Panc1 (cell line): ENCODE results near the gene NCL.

ENCODE experiments used
- POLR2AphosphoS5 ChIP-seq: IDR thresholded peaks from 2 replicates; pipeline ENCODE4 v1.6.1; 2012; ENCODE audit warnings: mild to moderate bottlenecking, low read depth, low read length, moderate library complexity
- SIN3A ChIP-seq: IDR thresholded peaks from 2 replicates; pipeline ENCODE4 v1.6.1; 2012; ENCODE audit warnings: low read depth, mild to moderate bottlenecking, low read length, moderate library complexity, borderline replicate concordance; ENCODE audit not compliant: insufficient read depth
- TF ChIP-seq, protein P1 (sequence below): fragments of 450-650 bp; IDR thresholded peaks from 2 replicates; pipeline ENCODE4 v1.5.1; 2017; ENCODE audit warnings: mild to moderate bottlenecking
- TF ChIP-seq, protein P2 (sequence below), 2 experiments: IDR thresholded peaks; 2 replicates each; pipeline ENCODE4 v1.6.1; 2011 to 2012; ENCODE audit warnings: low read depth in 2 of 2, control low read depth in 1 of 2, low read length in 1 of 2, mild to moderate bottlenecking in 1 of 2, moderate library complexity in 1 of 2; ENCODE audit not compliant: insufficient read depth in 1 of 2

DNA sequence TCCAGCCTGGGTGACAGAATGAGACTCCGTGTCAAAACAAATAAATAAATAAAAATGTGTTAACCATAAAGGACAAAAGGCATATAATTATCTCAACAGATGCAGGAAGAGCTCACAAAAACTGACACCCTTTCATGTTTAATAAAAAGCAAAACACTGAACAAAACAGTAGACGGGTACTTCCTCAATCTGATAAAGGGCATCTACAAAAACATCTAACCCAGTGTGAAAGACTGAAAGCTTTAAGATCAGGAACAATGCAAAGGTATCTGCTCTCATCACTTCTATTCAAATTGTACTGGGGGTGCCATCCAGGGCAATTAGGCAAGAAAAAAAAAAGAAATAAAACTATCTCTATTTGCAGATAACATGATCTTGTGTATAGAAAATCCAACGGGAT is 11.7 kb upstream of the NCL start:
- TF ChIP-seq, protein P1, sequence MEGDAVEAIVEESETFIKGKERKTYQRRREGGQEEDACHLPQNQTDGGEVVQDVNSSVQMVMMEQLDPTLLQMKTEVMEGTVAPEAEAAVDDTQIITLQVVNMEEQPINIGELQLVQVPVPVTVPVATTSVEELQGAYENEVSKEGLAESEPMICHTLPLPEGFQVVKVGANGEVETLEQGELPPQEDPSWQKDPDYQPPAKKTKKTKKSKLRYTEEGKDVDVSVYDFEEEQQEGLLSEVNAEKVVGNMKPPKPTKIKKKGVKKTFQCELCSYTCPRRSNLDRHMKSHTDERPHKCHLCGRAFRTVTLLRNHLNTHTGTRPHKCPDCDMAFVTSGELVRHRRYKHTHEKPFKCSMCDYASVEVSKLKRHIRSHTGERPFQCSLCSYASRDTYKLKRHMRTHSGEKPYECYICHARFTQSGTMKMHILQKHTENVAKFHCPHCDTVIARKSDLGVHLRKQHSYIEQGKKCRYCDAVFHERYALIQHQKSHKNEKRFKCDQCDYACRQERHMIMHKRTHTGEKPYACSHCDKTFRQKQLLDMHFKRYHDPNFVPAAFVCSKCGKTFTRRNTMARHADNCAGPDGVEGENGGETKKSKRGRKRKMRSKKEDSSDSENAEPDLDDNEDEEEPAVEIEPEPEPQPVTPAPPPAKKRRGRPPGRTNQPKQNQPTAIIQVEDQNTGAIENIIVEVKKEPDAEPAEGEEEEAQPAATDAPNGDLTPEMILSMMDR = no peak
- TF ChIP-seq POLR2AphosphoS5 = no peak
- TF ChIP-seq, protein P2, sequence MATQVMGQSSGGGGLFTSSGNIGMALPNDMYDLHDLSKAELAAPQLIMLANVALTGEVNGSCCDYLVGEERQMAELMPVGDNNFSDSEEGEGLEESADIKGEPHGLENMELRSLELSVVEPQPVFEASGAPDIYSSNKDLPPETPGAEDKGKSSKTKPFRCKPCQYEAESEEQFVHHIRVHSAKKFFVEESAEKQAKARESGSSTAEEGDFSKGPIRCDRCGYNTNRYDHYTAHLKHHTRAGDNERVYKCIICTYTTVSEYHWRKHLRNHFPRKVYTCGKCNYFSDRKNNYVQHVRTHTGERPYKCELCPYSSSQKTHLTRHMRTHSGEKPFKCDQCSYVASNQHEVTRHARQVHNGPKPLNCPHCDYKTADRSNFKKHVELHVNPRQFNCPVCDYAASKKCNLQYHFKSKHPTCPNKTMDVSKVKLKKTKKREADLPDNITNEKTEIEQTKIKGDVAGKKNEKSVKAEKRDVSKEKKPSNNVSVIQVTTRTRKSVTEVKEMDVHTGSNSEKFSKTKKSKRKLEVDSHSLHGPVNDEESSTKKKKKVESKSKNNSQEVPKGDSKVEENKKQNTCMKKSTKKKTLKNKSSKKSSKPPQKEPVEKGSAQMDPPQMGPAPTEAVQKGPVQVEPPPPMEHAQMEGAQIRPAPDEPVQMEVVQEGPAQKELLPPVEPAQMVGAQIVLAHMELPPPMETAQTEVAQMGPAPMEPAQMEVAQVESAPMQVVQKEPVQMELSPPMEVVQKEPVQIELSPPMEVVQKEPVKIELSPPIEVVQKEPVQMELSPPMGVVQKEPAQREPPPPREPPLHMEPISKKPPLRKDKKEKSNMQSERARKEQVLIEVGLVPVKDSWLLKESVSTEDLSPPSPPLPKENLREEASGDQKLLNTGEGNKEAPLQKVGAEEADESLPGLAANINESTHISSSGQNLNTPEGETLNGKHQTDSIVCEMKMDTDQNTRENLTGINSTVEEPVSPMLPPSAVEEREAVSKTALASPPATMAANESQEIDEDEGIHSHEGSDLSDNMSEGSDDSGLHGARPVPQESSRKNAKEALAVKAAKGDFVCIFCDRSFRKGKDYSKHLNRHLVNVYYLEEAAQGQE (IDR thresholded peaks at IDR 0.05; ENCODE audit: insufficient read depth in 1 of 2, low read depth in 2 of 2, low read length in 1 of 2) = no peak
- TF ChIP-seq SIN3A = no peak
